Measurements from ENCODE around the gene SH3GL2.

Gene SH3GL2

DNA sequence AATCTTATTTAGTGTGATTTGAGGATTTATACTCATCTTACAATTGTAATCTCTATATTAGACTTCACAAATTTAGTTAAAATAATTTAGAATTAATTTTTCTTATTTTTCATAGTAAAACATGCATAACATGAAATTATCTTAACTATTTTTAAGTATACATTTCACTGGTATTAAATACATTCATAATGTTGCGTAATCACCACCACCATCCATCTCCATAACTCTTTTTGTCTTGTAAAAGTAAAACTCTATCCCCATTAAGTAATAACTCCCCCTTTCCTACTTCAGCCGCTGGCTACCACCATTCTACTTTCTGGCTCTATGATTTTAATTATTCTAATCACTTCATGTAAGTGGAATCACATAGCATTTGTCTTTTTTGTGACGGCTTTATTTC lies 193.4 kb downstream of the SH3GL2 start:
- no peaks in the 10 kb centered on the region for H3K36me3 ChIP-seq (ENCODE audit: control insufficient read depth, insufficient read depth, low read length)
- H3K27ac ChIP-seq (ENCODE audit: low read depth, low read length): no peak overlapping the region
- no peaks in the 10 kb centered on the region for H3K27me3 ChIP-seq (ENCODE audit: control insufficient read depth, insufficient read depth, low read length)
- H3K4me1 ChIP-seq (ENCODE audit: control insufficient read depth, insufficient read depth, low read length): no peaks in the 10 kb centered on the region
- no peak overlapping the region for H3K9ac ChIP-seq (ENCODE audit: low read length)
- H3K9me3 ChIP-seq (ENCODE audit: control insufficient read depth, insufficient read depth, low read depth, low read length): no peaks in the 10 kb centered on the region
- H3K4me3 ChIP-seq (ENCODE audit: low read depth, low read length): no peak overlapping the region

DNA sequence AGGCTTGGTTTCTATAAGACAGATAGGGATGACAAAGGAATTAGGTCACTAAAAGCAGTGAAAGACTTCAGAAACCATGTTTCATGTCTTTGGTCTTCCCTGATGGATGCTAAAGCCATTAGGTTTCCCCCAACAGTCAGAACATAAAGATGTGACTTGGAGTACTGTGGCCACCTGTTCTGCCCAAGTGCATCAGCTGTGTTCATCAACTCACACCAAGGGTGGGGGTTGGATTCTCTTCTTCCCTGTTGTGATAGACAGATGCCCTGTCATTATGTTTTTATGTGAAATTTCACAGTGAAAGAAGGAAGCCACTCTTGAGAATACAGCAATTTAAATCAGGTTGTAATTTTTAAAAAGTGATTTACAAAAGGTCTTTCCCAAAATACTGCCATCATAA lies 196.8 kb downstream of the SH3GL2 start:
- Histone ChIP-seq H3K4me3 (ENCODE audit: low read depth, low read length) (no peak overlapping the region), H3K27me3 (ENCODE audit: control insufficient read depth, insufficient read depth, low read length) (no peaks in the 10 kb centered on the region), H3K4me1 (ENCODE audit: control insufficient read depth, insufficient read depth, low read length) (no peaks in the 10 kb centered on the region), H3K36me3 (ENCODE audit: control insufficient read depth, insufficient read depth, low read length) (no peaks in the 10 kb centered on the region), H3K27ac (ENCODE audit: low read depth, low read length) (no peak overlapping the region), H3K9me3 (ENCODE audit: control insufficient read depth, insufficient read depth, low read depth, low read length) (no peaks in the 10 kb centered on the region), H3K9ac (ENCODE audit: low read length) (no peak overlapping the region)

DNA sequence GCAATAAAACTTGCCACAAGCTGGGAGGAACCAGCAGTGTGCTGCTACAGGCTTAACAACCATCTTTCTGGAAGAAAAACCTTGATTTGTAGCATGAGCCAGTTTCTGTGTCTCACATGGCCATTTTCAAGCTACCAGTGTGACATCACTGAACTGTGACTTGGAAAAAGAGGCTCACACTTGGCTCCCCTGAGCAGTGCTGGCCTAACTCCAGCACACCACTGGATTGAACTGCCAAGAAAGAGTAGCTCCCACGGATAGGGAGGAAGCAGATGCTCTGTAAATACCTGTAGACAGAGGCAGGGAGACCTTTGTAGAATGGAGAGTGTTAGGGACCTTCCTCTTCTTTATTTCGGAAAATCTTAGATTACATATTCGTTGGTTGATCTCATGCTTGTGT lies 197.9 kb downstream of the SH3GL2 start:
- Histone ChIP-seq H3K9ac (ENCODE audit: low read length) (no peak overlapping the region), H3K4me1 (ENCODE audit: control insufficient read depth, insufficient read depth, low read length) (no peaks in the 10 kb centered on the region), H3K27me3 (ENCODE audit: control insufficient read depth, insufficient read depth, low read length) (no peaks in the 10 kb centered on the region), H3K27ac (ENCODE audit: low read depth, low read length) (no peak overlapping the region), H3K36me3 (ENCODE audit: control insufficient read depth, insufficient read depth, low read length) (no peaks in the 10 kb centered on the region), H3K9me3 (ENCODE audit: control insufficient read depth, insufficient read depth, low read depth, low read length) (no peaks in the 10 kb centered on the region), H3K4me3 (ENCODE audit: low read depth, low read length) (no peak overlapping the region)

GRCh38 chr9:17777465-17777864 lies 198.6 kb downstream of the SH3GL2 start:
- H3K27me3 ChIP-seq (ENCODE audit: control insufficient read depth, insufficient read depth, low read length): no peaks in the 10 kb centered on the region
- H3K4me3 ChIP-seq (ENCODE audit: low read depth, low read length): no peak overlapping the region
- no peaks in the 10 kb centered on the region for H3K4me1 ChIP-seq (ENCODE audit: control insufficient read depth, insufficient read depth, low read length)
- no peak overlapping the region for H3K9ac ChIP-seq (ENCODE audit: low read length)
- no peaks in the 10 kb centered on the region for H3K36me3 ChIP-seq (ENCODE audit: control insufficient read depth, insufficient read depth, low read length)
- H3K27ac ChIP-seq (ENCODE audit: low read depth, low read length): no peak overlapping the region
- H3K9me3 ChIP-seq (ENCODE audit: control insufficient read depth, insufficient read depth, low read depth, low read length): no peaks in the 10 kb centered on the region

- no peak overlapping the region for H3K4me3 ChIP-seq (ENCODE audit: low read depth, low read length)
- H3K4me1 ChIP-seq (ENCODE audit: control insufficient read depth, insufficient read depth, low read length): no peaks in the 10 kb centered on the region
- no peak overlapping the region for H3K27ac ChIP-seq (ENCODE audit: low read depth, low read length)
- H3K27me3 ChIP-seq (ENCODE audit: control insufficient read depth, insufficient read depth, low read length): no peaks in the 10 kb centered on the region
- H3K9ac ChIP-seq (ENCODE audit: low read length): no peak overlapping the region
- H3K9me3 ChIP-seq (ENCODE audit: control insufficient read depth, insufficient read depth, low read depth, low read length): no peaks in the 10 kb centered on the region
- no peaks in the 10 kb centered on the region for H3K36me3 ChIP-seq (ENCODE audit: control insufficient read depth, insufficient read depth, low read length)
Measured at GRCh38 chr9:17782430-17783149, 203.7 kb downstream of the SH3GL2 start.

- no peaks in the 10 kb centered on the region for H3K9me3 ChIP-seq (ENCODE audit: control insufficient read depth, insufficient read depth, low read depth, low read length)
- no peaks in the 10 kb centered on the region for H3K27me3 ChIP-seq (ENCODE audit: control insufficient read depth, insufficient read depth, low read length)
- H3K36me3 ChIP-seq (ENCODE audit: control insufficient read depth, insufficient read depth, low read length): no peaks in the 10 kb centered on the region
- H3K4me1 ChIP-seq (ENCODE audit: control insufficient read depth, insufficient read depth, low read length): no peaks in the 10 kb centered on the region
- H3K27ac ChIP-seq (ENCODE audit: low read depth, low read length): no peak overlapping the region
- no peak overlapping the region for H3K9ac ChIP-seq (ENCODE audit: low read length)
- H3K4me3 ChIP-seq (ENCODE audit: low read depth, low read length): no peak overlapping the region
Measured at GRCh38 chr9:17783227-17783626, 204.4 kb downstream of the SH3GL2 start.

GRCh38 chr9:17789316-17789715 lies 210.4 kb downstream of the SH3GL2 start:
- no peaks in the 10 kb centered on the region for H3K36me3 ChIP-seq (ENCODE audit: control insufficient read depth, insufficient read depth, low read length)
- no peak overlapping the region for H3K4me3 ChIP-seq (ENCODE audit: low read depth, low read length)
- H3K9me3 ChIP-seq (ENCODE audit: control insufficient read depth, insufficient read depth, low read depth, low read length): no peaks in the 10 kb centered on the region
- H3K4me1 ChIP-seq (ENCODE audit: control insufficient read depth, insufficient read depth, low read length): no peaks in the 10 kb centered on the region
- no peaks in the 10 kb centered on the region; the same call in 1 of the 2 replicates for H3K27me3 ChIP-seq (ENCODE audit: control insufficient read depth, insufficient read depth, low read length)
- no peak overlapping the region for H3K9ac ChIP-seq (ENCODE audit: low read length)
- no peak overlapping the region for H3K27ac ChIP-seq (ENCODE audit: low read depth, low read length)

GRCh38 chr9:17793713-17794622 lies 215.1 kb downstream of the SH3GL2 start:
- Histone ChIP-seq H3K36me3 (ENCODE audit: control insufficient read depth, insufficient read depth, low read length) (no peaks in the 10 kb centered on the region), H3K9ac (ENCODE audit: low read length) (no peak overlapping the region), H3K4me1 (ENCODE audit: control insufficient read depth, insufficient read depth, low read length) (no peaks in the 10 kb centered on the region), H3K9me3 (ENCODE audit: control insufficient read depth, insufficient read depth, low read depth, low read length) (no peaks in the 10 kb centered on the region), H3K4me3 (ENCODE audit: low read depth, low read length) (no peak overlapping the region), H3K27me3 (ENCODE audit: control insufficient read depth, insufficient read depth, low read length) (no peaks in the 10 kb centered on the region; the same call in 1 of the 2 replicates), H3K27ac (ENCODE audit: low read depth, low read length) (no peak overlapping the region)

GRCh38 chr9:17795744-17796143 lies 216.9 kb downstream of the SH3GL2 start:
- Histone ChIP-seq H3K4me1 (ENCODE audit: control insufficient read depth, insufficient read depth, low read length) (no peaks in the 10 kb centered on the region), H3K27ac (ENCODE audit: low read depth, low read length) (no peak overlapping the region), H3K36me3 (ENCODE audit: control insufficient read depth, insufficient read depth, low read length) (no peaks in the 10 kb centered on the region), H3K4me3 (ENCODE audit: low read depth, low read length) (no peak overlapping the region), H3K27me3 (ENCODE audit: control insufficient read depth, insufficient read depth, low read length) (no peaks in the 10 kb centered on the region; the same call in 1 of the 2 replicates), H3K9ac (ENCODE audit: low read length) (no peak overlapping the region), H3K9me3 (ENCODE audit: control insufficient read depth, insufficient read depth, low read depth, low read length) (no peaks in the 10 kb centered on the region)

DNA sequence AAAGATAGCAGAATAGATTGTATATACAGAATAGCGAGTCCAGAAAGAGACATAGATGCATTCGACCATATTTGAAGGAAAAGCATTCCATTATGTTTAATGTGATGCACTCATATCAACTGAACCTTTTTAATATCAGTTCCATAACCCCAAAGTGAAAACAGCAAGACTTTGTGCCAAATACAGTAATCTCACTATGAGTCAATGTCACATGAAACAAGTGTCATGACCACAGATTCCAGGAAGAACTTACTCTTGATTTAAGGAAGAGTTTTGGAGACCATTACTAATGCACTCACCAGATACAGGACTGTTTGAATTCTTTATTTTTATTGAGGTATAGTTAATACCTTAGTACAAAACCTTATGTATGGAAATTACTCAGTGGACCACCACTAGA lies 220.5 kb downstream of the SH3GL2 start:
- no peaks in the 10 kb centered on the region for H3K9me3 ChIP-seq (ENCODE audit: control insufficient read depth, insufficient read depth, low read depth, low read length)
- H3K9ac ChIP-seq (ENCODE audit: low read length): no peak overlapping the region
- no peaks in the 10 kb centered on the region for H3K4me1 ChIP-seq (ENCODE audit: control insufficient read depth, insufficient read depth, low read length)
- no peak overlapping the region for H3K27ac ChIP-seq (ENCODE audit: low read depth, low read length)
- H3K27me3 ChIP-seq (ENCODE audit: control insufficient read depth, insufficient read depth, low read length): no peaks in the 10 kb centered on the region
- H3K4me3 ChIP-seq (ENCODE audit: low read depth, low read length): no peak overlapping the region
- no peaks in the 10 kb centered on the region for H3K36me3 ChIP-seq (ENCODE audit: control insufficient read depth, insufficient read depth, low read length)

DNA sequence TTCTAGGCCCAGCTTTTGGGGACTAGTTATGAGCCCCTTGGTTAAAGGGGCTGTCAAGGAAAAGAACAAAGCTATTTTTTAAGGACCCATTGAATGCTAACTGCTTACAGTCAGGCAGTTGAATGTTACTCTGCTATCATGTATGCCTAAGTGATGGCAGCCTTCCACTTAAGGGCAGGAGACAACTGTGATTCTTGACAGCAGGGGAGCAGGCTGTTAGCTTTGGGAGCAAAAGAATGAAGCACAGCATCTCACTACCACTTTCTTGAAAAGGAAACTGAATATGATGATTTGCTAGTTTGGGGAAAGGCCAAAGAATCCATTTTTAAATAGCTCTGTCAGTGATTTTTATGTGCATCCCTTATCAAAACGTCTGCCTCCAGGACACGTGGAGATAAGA lies 221.6 kb downstream of the SH3GL2 start:
- no peaks in the 10 kb centered on the region for H3K4me1 ChIP-seq (ENCODE audit: control insufficient read depth, insufficient read depth, low read length)
- no peaks in the 10 kb centered on the region for H3K36me3 ChIP-seq (ENCODE audit: control insufficient read depth, insufficient read depth, low read length)
- no peaks in the 10 kb centered on the region for H3K9me3 ChIP-seq (ENCODE audit: control insufficient read depth, insufficient read depth, low read depth, low read length)
- H3K27me3 ChIP-seq (ENCODE audit: control insufficient read depth, insufficient read depth, low read length): no peaks in the 10 kb centered on the region
- H3K27ac ChIP-seq (ENCODE audit: low read depth, low read length): no peak overlapping the region
- H3K9ac ChIP-seq (ENCODE audit: low read length): no peak overlapping the region
- H3K4me3 ChIP-seq (ENCODE audit: low read depth, low read length): no peak overlapping the region
